Measurements from ENCODE around the gene MISP.

- TF ChIP-seq MYC (IDR thresholded peaks at IDR 0.05; ENCODE audit: borderline replicate concordance, low read length) (no peak), POLR2A (IDR thresholded peaks at IDR 0.05; ENCODE audit: low read length) (no peak), MAX (IDR thresholded peaks at IDR 0.05) (no peak), CTCF (IDR thresholded peaks at IDR 0.05) (no peak), TP53 (CRISPR knock-in tag; IDR thresholded peaks at IDR 0.05) (no peak), RNF2 (IDR thresholded peaks at IDR 0.05; ENCODE audit: borderline replicate concordance, low read depth) (no peak), POLR2AphosphoS2 (conservative IDR thresholded peaks at IDR 0.05; ENCODE audit: low read length) (no peak), CHD2 (IDR thresholded peaks at IDR 0.05; ENCODE audit: low read length, partially characterized antibody) (no peak), EP300 (IDR thresholded peaks at IDR 0.05) (no peak)
Observed at GRCh38 chr19:723714-724113, 27.2 kb upstream of the MISP start.
